HG03432 (cell line): ENCODE results near the gene TEFM.
"Not testable (repeated sequence)": the region's sequence is repeated elsewhere in the genome, so short reads cannot be mapped to it uniquely, and the experiment has no call there.

Experiments used
- ATAC-seq: cut with Tn5 transposase; IDR thresholded peaks from one replicate; pipeline ENCODE4 v1.9.1; 2021; ENCODE audit warnings: mild to moderate bottlenecking, moderate library complexity; ENCODE audit not compliant: unreplicated experiment

The TEFM gene

GRCh38 chr17:30921544-30922196, 15.6 kb upstream of the TEFM start, which contains the start of gene ADAP2:
Gene ADAP2, plus strand, starts transcription at chr17:30921945. Its CDS starts 70 bp downstream, at chr17:30922015.
- ATAC-seq, result no peak

- ATAC-seq, result no peak
Observed at GRCh38 chr17:30920683-30921543, 14.9 kb upstream of the TEFM start.

DNA sequence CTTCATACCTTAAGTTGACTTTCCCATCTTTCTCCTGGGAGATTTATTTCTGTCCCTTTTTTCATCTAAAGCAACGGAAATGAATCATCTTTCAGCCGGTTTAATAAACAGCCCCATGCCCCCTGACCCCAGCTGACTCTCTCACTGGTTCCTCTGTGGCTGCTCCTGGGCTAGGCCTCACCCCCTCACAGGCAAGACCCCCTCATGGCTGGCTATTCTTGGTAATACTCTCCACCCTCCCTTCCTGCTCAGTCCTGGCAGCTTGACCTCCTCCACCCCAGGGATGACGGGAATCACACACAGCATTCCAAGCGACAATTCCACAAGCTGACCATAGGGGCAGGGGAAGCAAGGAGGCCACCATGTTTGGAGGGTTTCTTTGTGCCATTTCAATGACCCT, 14.2 kb upstream of the TEFM start:
- ATAC-seq, result no peak

GRCh38 chr17:30917050-30917449, 11.0 kb upstream of the TEFM start:
- ATAC-seq, result no peak

- ATAC-seq, result no peak
Observed at GRCh38 chr17:30915833-30916611, 10.0 kb upstream of the TEFM start.

GRCh38 chr17:30913955-30914354, 7.9 kb upstream of the TEFM start:
- ATAC-seq, result no peak

DNA sequence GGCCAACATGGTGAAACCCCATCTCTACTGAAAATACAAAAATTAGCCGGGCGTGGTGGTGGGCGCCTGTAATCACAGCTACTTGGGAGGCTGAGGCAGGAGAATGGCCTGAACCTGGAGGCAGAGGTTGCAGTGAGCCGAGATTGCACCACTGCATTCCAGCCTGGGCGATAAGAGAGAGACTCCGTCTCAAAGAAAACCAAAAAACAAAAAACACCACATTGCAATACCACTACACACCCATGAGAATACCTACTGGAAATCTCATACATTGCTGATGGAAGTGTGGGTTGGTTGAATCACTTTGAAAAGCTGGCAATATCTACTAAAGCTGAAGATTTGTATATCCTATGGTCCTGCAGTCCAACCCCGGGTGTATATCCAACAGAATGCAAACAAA, 4.1 kb upstream of the TEFM start:
- ATAC-seq, result not testable (repeated sequence)

DNA sequence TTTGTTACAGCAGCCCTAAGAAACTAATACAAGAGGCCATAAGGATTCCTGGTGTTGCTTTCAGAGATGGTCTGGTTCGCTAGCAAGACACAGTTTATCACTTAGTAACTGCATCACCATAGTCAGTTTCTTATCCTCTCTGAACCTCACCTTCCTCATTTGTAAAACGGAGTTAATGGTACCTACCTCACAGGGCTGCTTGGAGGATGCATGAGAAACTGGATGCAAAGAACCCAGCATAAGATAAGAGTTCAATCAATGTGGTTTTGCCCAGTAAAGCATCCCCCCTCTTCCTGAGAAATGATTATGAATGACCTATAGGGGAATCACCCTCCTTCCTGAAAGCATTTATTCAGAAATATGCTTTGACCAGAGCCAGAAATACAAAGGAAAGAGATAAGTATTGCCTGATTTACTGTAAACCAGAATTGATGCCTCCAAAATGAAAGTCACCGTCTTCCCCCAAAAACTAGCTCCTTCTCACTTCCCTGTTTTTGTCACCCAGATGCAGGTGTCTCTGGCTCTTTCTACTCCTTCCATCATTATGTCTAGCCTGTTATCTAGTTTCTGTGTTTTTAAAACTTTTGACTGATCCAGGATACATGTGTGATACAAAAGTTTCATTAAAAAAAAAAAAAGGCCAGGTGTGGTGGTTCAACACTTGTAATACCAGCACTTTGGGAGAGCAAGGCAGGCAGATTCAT, 2.8 kb upstream of the TEFM start:
- no peak for ATAC-seq

GRCh38 chr17:30905742-30906100, 317 bp downstream of the TEFM start:
- ATAC-seq, result peak; percentile 39

GRCh38 chr17:30897311-30897710, 8.7 kb downstream of the TEFM start:
- ATAC-seq, result no peak

DNA sequence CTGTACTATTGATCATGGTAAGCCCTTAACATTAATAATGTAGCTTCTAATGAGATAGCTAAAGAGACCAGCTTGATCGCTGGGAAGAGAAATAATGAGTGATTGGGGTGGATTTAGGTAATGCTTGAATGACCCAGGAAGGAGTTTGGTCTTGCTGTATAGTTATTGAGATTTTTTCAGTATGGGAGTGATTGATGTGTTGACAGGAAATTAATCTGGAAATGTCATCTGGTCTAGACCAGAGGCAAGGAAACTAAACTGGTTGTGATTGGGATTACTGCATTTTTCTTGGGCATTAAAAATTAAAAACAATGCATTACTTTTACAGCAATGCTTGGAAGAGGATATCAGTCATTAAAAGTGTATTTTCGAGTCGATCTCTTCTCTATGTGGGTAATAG, 11.8 kb downstream of the TEFM start:
- no peak for ATAC-seq

DNA sequence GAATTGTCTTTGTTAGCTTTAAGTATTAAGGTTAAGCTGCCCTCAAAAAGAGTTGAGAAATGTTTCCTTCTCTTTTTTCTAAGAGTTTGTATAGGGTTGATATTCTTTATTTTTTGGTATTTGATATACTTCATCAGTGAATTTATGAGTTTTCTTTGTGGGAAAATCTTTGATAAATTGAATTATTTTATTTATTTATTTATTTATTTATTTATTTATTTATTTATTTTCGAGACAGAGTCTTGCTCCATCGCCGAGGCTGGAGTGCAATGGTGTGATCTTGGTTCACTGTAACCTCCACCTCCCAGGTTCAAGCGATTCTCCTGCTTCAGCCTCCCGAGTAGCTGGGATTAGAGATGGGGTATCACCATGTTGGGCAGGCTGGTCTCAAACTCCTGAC, 19.9 kb downstream of the TEFM start:
- ATAC-seq, result no peak

DNA sequence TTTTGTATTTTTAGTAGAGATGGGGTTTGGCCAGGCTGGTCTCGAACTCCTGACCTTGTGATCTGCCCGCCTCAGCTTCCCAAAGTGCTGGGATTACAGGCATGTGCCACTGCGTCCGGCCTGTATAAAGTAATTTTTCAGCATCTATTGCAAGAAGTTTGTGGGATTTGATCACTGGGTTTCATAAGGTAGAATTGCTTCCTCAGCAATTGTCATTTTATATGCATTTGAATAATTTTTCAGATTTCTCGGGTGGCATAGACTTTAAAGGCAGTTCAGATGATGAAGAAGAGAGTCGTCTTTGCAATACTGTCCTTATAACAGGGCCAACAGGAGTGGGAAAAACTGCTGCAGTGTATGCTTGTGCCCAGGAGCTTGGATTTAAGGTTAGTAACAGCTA, 37.0 kb downstream of the TEFM start:
- ATAC-seq, result no peak

- no peak for ATAC-seq
Observed at GRCh38 chr17:30864636-30865035, 41.4 kb downstream of the TEFM start.

DNA sequence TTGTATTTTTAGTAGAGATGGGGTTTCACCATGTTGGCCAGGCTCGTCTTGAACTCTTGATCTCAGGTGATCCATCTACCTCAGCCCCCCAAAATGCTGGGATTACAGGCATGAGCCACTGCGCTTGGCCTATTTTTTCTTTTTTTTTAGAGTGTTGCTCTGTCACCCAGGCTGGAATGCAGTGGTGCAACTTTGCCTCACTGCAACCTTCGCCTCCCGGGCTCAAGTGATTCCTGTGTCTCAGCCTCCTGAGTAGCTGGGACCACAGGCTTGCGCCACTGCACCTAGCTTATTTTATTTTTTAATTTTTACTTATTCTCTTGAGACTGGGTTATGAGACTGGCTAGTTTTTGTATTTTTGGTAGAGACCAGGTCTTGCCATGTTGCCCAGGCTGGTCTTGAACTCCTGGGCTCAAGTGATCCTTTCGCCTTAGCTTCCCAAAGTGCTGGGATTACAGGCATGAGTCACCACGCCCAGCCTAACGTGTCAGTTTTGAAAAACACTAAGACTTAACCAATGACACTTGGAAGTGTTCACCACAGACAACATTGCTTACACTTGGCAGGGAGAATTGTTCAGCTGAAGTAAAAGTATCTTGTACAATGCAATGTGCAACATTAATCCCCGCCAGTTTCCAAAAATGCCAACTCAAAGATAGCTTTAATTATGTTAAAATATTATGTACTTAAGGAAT, 47.3 kb downstream of the TEFM start:
- ATAC-seq, result no peak

DNA sequence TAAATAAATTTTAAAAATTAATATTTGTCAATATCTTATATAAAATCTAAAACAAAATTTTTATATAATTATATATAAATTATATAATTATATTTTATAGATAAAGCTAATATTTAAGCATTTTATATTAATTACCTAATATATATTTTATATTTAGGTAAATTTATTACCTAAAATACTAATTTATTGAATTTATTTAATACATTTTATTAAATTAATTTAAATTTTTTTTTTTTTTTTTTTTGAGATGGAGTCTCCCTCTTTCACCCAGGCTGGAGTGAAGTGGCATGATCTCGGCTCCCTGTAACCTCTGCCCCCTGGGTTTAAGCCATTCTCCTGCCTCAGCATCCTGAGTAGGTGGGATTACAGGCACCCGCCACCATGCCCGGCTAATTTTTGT, 51.9 kb downstream of the TEFM start:
- ATAC-seq, result no peak
